NCI-H1436 (cell line): ENCODE results near the gene ADPRHL1.
"Not testable (repeated sequence)": the region's sequence is repeated elsewhere in the genome, so short reads cannot be mapped to it uniquely, and the experiment has no call there.

Experiments
- DNase-seq: peaks from one replicate; lab custom pipeline; 2025; lab: John Stamatoyannopoulos, UW

The ADPRHL1 gene

GRCh38 chr13:113371061-113371460 lies 82.2 kb downstream of the ADPRHL1 start:
- DNase-seq = no peak

GRCh38 chr13:113369881-113370280 lies 83.4 kb downstream of the ADPRHL1 start:
- no peak for DNase-seq

GRCh38 chr13:113369189-113369588 lies 84.1 kb downstream of the ADPRHL1 start:
- no peak for DNase-seq

- DNase-seq = not testable (repeated sequence)
Observed at GRCh38 chr13:113368353-113368752, 84.9 kb downstream of the ADPRHL1 start.

- DNase-seq = no peak
Observed at GRCh38 chr13:113367771-113368170, 85.5 kb downstream of the ADPRHL1 start.

GRCh38 chr13:113367020-113367560 lies 86.2 kb downstream of the ADPRHL1 start:
- DNase-seq = no peak

GRCh38 chr13:113365971-113366588 lies 87.2 kb downstream of the ADPRHL1 start:
- no peak for DNase-seq

- DNase-seq = no peak
Observed at GRCh38 chr13:113365583-113365970, 87.7 kb downstream of the ADPRHL1 start.

- no peak for DNase-seq
Observed at GRCh38 chr13:113364901-113365582, 88.2 kb downstream of the ADPRHL1 start.

- DNase-seq = no peak
Observed at GRCh38 chr13:113364311-113364889, 88.9 kb downstream of the ADPRHL1 start.

- DNase-seq = no peak
Observed at GRCh38 chr13:113361406-113361805, 91.9 kb downstream of the ADPRHL1 start.

GRCh38 chr13:113360446-113360845 lies 92.8 kb downstream of the ADPRHL1 start:
- no peak for DNase-seq

GRCh38 chr13:113359571-113359970 lies 93.7 kb downstream of the ADPRHL1 start:
- no peak for DNase-seq

- no peak for DNase-seq
Observed at GRCh38 chr13:113358653-113359190, 94.6 kb downstream of the ADPRHL1 start.

GRCh38 chr13:113357529-113357928 lies 95.8 kb downstream of the ADPRHL1 start:
- DNase-seq = no peak

- no peak for DNase-seq
Observed at GRCh38 chr13:113356596-113356995, 96.7 kb downstream of the ADPRHL1 start.

GRCh38 chr13:113355621-113356020 lies 97.7 kb downstream of the ADPRHL1 start:
- no peak for DNase-seq

GRCh38 chr13:113354831-113355610 lies 98.3 kb downstream of the ADPRHL1 start:
- no peak for DNase-seq

- no peak for DNase-seq
Observed at GRCh38 chr13:113353254-113353653, 100.0 kb downstream of the ADPRHL1 start.

- no peak for DNase-seq
Observed at GRCh38 chr13:113351514-113352026, 101.7 kb downstream of the ADPRHL1 start.

- DNase-seq = no peak
Observed at GRCh38 chr13:113350938-113351335, 102.4 kb downstream of the ADPRHL1 start.
